Thyroid gland (tissue), 4 donors: ENCODE results near the gene FST.

ENCODE experiments used
- POLR2A ChIP-seq, 2 donors: fragments of 450-650 bp; IDR thresholded peaks; one replicate each; pipeline ENCODE4 v1.6.1; 2017; ENCODE audit warnings: antibody characterized with exemption in 2 of 2, mild to moderate bottlenecking in 2 of 2, moderate library complexity in 1 of 2
- TF ChIP-seq, protein P1 (sequence below), 6 experiments: fragments of 200-600 bp in 3 of 6; fragments of 450-650 bp in 3 of 6; sonication (generic) in 3 of 6; IDR thresholded peaks; one replicate each; pipeline ENCODE4 v1.5.1; 2016 to 2019; ENCODE audit warnings: antibody characterized with exemption in 6 of 6, mild to moderate bottlenecking in 2 of 6, inconsistent platforms in 1 of 6, moderate library complexity in 1 of 6

GRCh38 chr5:53434541-53434940 lies 45.9 kb upstream of the FST start:
- no peak for TF ChIP-seq POLR2A (IDR thresholded peaks at IDR 0.05)
- TF ChIP-seq, protein P1, sequence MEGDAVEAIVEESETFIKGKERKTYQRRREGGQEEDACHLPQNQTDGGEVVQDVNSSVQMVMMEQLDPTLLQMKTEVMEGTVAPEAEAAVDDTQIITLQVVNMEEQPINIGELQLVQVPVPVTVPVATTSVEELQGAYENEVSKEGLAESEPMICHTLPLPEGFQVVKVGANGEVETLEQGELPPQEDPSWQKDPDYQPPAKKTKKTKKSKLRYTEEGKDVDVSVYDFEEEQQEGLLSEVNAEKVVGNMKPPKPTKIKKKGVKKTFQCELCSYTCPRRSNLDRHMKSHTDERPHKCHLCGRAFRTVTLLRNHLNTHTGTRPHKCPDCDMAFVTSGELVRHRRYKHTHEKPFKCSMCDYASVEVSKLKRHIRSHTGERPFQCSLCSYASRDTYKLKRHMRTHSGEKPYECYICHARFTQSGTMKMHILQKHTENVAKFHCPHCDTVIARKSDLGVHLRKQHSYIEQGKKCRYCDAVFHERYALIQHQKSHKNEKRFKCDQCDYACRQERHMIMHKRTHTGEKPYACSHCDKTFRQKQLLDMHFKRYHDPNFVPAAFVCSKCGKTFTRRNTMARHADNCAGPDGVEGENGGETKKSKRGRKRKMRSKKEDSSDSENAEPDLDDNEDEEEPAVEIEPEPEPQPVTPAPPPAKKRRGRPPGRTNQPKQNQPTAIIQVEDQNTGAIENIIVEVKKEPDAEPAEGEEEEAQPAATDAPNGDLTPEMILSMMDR (IDR thresholded peaks at IDR 0.05), result no peak
